NCI-H1105 treated with DMSO at 0.1 percent for 48 hours (cell line): Measurements from ENCODE around the gene GABRA4.

ENCODE experiments used
- DNase-seq: peaks from one replicate; lab custom pipeline; 2025; lab: John Stamatoyannopoulos, UW

Gene GABRA4

DNA sequence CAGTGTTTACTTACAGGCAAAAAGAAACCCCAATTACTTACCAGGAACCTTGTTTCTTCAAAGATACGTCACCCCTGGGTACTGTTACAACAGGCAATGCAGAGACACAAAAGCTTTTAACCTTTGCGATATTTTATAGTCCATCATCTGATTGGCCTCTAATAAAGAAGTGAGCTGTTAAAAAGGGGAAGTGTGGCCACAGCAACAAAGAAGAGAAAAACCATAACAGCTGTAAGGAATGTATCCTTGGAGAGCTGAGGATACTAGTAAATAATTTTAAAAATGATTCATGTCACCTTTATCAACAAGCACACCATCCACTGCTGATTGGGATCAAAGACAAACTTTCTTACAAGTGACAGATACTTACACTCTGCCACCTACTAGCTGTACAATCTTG lies 14.1 kb downstream of the GABRA4 start:
- no peak for DNase-seq

DNA sequence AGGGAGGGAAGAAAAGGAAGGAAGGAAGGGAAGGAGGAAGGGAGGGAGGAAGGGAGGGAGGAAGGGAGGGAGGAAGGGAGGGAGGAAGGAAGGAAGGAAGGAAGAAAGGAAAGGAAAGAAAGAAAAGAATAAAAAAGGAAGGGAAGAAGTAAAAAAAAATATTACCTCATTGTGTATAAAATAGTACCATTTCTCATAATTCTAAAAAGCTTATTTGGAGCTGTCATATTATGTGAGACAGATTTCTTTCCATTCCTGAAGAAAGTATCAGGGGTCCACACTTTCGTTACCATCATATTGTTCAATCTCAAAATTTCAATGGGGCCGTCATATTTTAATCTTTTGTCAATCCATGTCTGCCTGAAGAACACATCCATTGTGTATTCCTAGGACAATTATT lies 16.1 kb downstream of the GABRA4 start:
- no peak for DNase-seq

DNA sequence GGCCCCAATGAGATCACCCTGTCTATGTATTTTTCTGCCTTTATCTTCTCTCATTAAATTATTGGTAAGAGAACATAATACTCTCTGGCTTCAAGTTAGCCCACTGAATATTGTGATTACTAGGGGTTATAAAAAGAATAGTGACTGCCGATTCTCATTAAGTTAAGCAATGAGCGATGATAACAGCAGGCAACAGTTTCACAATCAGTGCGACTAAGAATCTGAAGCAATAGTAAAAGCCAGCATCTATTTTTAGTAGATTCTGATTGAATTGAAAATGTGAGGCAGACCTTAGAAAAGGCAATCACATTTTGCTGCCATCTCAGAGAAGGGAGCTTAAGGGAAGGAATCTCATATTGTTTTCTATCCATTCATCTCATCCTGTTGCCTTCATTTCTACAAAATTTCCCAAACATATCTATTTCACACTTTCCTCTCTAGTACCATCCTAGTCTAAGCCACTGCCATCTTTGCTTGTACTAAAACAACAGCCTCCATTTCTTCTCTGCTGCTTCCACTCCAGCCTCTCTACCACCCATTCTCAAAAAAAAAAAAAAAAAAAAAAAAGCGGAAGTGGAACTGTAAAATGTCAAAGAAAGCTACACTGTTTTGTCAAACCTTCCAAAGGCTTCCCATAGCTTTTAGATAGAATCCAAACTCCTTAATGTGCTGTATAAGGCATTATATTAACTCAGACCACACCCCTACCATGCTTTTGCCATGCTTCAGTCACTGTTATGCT lies 17.4 kb downstream of the GABRA4 start:
- no peak for DNase-seq

DNA sequence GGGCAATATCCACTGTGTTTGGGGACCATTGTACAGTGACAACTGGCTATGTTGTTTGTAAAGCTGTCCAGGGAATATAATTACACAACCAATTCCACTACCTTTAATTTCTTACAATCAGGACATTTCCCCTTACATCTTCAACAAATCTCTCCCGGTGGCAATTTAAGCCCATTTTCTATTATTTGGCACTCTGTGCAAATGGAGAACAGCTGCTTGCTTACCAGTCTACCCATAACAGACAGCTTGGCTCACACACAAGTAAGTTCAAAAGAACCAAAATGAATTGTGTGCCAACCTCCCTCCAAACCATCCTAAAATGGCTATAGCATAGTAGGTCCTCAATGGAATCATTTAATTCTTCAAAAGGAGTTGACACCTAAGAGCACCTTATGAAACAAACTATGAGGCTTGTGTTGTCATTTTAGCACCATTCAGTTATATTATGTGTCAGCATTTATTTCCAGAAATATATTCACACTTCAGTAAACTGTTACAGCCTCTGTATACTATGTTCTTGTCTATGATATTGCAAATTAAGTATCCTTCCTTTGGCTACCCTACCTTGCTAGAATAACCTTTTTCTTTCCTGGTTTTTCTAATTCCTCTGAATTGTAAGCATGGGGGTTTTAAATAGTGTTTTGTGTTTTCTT lies 18.4 kb downstream of the GABRA4 start:
- DNase-seq = no peak

DNA sequence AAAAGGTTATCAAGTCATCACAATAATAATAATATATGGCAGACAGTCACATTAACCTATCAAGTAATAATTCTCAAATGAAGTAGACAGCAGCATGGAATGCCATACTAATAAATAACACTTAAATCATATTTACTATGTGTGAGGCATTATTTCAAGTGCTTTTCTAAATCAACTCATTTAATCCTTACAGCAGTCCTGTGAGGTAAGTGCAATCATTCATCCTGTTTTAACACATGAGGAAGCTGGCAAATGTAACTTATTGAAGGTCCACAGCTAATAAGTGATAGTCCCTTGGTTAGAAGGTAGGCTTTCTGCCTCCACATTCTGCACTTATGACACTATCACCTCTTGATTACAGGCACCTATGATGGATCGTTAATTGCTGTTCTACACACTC lies 24.5 kb downstream of the GABRA4 start:
- no peak for DNase-seq

DNA sequence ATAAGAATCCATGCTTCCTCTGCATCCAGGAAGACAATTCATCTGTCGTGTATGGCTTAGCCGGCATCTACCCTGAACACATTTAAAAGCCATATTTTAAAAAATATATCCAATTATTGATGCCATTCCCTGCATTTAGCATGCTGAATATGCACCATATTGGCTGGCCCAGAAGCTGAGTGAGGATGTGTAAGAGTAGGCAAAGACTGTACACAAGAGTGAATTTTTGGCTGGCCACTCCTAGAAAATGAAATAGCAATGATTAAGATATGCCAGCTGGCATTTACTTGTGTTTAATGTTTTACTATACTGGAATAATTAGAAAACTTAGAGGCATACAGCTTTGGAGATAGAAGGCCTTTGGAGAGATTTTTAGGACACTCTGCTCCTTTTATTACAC lies 25.8 kb downstream of the GABRA4 start:
- no peak for DNase-seq

DNA sequence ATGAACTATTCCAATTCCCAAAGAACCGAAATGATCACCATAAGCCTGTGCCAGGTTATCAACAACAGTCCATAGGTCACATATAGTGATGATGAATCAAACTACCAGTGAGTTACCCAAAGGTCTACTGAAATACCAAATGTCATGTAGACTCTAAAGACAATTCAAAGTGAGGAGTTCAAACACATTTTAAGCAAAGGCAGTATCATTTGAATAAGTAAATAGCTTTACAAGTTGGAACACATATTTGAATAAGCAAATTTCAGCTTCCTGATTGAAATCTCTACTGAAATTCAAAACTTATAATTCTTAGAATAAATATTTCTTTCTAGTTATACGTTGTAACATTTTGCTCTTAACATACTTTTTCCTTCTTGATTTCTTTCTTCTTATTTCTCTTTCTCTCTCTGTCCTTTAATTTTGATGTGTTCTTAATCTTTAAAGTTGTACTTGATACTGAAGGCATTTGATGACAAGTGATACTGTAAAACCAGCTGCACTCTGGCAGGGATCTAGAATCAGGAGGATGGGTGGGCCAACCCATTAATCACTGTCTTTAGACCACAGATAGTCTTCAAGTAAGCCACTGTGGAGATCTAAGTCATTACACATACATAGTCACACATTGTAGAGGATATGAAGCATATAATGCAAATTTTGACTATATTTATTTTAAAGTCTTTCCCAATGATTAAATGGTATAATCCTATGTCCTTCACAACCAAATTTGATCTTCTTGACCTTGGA lies 34.5 kb downstream of the GABRA4 start:
- DNase-seq = no peak

DNA sequence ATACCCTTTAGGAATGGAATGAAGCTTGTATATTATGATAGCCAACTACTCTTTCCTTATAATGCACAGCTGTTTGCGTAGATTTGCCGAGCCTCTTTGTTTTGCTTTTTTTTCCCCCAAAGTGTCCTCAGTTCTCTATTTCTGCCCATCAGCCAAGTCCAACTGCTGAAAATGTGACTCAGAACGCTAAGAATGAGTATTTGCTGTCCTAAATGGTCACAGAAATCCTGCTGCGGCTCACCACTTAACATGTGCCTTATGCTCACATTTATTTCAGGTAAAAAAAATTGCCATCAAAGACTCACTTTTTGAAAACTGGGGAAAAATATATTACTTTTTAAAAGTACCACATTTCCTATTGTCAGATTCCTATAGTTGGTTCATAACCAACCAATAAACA lies 36.9 kb downstream of the GABRA4 start:
- DNase-seq = no peak

DNA sequence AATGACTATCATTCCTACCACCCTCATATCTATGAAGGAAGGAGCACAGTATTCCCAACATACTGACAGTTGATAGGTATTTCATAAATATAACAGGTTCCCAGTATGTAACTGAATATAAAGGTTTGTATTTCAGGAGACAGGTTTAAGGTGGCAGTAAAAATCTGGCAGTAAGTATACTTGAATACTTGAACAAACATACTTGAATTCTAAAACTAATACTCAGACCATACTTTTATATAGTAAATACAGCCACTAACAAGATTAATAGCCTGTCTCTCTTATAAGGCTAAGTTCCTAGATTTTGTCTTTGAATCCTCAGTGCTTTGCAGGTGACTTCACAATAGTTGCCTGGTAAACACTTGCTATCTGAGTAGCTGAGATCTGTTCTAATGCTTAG lies 37.8 kb downstream of the GABRA4 start:
- DNase-seq = no peak

DNA sequence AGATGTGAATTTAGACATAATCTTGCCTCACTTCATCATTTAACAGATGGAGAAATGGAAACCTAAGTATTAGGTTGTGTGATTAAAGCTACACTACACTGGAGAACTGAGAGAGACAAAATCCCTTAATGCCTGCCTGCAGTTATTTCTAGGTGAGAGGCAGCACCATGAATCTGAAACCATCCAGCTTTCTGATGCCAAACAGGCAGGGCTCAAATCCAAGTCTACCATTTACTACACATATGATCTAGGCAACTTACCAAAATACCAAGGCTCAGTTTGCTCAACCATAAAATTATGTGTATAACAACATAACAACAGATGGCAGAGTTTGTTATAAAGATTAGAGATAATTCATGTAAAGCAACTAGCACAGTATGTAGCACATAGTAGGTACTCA lies 38.7 kb downstream of the GABRA4 start:
- DNase-seq = no peak

DNA sequence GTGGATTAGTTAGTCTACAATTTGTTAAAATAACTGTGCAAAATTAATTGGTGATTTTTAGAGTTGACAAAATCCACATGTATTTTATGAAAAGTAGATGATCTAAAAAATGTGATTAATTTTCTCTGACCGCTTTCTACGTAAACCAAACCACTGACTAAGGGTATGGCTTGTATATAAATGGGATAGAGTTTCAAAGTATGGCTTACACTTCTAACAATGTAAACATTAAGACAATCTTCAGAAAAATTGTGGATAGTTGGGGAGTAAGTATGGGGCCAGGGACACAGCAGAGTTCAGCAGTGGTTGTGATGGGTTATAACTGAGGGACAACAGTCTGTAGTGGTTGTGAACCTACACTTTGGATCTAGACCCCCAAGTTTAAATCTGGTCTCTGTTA lies 39.8 kb downstream of the GABRA4 start:
- DNase-seq = no peak

DNA sequence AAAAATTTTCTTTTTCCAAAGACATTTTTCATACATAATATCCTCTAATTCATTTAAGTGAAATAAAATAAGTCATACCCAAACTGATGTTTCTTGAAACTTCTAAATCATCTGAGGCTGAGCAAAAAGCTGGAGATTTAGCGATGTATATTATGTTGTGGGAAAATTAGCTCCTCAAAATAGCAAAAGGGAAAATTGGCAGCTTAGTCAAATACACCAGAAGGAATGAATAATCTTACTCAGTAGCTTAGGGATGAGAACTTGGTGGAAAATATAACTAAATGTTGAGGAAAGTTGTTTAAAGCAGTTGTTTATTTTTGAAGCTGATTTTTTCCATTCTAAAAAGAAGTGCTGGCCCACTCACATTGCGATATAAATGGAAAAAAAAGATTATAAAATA lies 40.9 kb downstream of the GABRA4 start:
- no peak for DNase-seq

DNA sequence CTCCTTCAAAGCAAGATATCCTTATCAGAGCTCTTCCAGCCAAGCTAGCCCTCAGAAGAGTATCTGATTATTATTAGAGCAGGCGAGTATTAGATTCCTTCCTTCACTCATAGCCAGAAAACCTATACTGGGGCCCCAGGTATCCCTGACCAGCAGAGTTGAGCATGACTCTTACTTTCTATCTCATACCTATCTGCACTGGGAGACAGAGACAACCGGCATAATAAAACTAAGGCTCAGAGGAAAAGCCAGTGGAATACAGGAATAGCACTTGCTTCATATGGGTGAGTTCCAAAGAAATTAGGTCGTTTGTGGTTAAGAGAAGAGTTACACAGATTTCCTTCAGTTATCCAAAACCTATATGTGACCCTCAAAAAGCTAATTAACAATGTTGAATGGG lies 42.6 kb downstream of the GABRA4 start:
- DNase-seq = no peak

DNA sequence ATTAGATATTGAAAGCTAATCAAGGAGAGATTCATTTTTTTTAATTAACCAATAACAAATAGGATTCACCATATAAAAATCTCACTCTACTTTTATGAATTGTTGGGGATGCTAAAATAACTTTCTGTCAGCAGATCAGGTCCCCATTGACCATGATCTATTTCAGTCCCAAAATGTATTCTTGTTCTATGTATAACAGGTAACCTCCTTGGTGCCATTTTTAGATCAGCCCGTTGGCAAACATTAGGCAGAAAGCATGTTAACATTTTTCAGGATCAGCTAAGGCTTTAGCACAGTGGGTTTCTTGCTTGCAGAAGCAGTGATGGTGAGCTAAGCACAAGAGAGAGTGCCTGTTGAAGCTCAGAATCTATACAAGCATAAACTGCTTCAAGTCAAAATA lies 43.6 kb downstream of the GABRA4 start:
- no peak for DNase-seq

DNA sequence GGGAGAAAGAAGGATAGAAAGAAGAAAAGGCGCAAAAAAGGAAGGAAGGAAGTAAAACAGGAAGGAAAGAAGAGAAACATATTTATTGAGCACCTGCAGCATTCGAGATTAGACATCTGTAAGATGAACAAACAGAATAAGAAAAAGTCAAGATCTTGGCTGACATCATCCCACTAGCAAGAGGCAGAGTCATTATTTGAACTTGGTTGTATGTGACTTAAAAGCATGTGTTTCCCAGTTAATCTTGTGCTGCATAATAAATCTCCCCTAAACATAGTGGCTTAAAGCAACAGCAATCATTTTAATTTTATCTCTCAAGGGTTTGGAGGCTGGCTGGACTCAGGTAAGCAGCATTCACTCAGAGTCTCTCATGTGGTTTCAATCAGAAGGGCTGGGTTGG lies 45.8 kb downstream of the GABRA4 start:
- no peak for DNase-seq

DNA sequence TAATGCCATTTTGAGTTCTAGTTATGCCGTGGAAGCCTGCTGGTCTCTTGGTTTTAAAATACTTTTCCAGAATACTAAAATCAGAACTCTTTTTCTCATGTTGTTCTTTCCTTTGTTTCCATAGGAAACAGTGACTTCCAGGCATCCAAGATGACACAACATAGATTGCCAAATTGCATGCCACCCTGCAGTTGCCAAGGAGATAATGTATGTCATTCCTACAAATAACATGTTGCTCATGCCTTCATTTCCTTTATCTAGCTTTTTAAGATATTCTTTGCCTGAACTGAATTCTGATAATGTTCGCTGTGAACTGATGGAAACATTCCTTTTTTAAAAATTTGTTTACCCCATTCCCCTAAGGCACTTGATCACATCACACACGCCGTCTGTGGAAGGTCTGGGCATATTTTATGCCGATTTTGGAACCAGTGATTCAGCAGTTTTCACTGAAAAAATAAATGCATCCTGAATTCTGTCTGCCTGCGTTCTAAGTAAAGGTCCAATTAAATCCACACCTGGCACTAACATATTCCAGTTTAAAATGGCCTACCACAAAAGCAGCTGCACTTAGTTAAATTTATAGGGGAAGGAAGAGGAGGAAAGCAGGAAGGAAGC lies 46.4 kb downstream of the GABRA4 start:
- DNase-seq = no peak

DNA sequence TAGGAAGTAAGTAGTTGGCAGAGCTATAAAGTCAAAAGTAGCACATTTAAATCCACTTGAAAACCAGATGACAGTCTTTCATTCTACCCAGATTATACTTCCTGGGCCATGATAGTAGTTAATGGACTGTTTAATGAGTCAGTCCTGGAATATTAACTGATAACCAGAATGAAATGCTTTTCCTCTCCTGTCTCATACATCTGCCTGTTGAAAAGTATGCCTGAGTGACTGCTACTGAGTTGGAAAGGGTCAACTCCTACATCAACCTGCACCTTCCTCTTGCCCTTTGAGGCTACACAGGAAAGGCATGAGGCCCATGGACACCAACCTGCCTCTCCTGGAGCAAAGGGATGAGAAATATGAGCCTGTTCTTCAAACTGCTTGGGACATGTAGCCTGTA lies 48.3 kb downstream of the GABRA4 start:
- DNase-seq = no peak

DNA sequence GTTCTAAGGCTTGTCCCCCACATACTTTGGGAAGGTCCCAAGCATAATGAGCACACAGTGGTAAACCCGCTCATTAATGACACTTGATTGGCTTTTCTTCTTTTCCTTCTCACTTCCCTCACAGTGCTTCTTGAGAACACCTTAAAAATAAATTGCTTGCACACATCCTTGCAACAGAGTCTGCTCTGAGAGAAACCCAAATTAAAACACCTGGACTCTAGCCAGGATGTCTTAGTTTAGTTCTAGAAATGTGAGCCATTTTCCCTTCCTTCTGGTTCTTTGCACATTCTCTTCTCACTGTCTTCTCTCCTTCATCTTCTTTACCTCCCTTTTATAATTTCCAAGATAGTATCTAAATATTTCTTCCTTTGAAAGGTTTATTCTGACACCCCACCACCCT lies 49.0 kb downstream of the GABRA4 start:
- DNase-seq = no peak

DNA sequence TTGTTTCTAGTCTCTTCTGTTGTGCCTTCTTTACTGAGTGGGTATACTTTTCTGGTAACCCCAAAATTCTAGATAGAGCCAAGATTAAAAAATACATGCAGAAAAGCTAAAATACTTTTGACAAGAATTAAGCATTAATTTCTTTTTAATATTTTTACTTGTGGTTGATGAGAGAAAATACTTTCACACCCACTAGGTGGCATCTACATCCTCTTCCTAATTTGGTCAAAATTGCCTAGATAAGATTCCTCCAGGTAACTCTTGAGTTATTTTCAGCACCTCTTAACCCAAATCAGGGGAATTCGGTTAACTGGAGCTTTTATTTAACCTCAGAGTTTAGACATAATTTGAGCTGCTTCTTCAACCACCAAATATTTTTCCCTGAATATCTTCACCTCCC lies 55.9 kb downstream of the GABRA4 start:
- no peak for DNase-seq

DNA sequence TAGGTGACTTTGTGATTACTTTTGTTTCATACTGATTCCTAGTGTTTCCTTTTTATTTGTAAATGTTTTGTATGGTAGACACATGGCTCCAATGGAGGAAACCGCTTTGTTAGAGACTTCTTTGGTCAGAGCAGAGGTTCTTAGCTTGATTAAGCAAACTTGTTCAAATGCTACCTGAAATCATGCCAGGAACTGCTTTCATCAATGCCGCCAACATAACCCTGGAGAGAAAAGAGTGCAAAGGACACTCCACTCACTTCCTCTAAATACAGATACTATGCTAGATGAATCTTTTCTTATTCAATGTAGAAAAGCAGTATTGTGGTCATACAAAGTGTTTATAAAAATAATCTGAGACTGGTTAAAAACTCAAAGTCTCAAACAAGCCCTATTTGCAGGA lies 58.7 kb downstream of the GABRA4 start:
- no peak for DNase-seq

DNA sequence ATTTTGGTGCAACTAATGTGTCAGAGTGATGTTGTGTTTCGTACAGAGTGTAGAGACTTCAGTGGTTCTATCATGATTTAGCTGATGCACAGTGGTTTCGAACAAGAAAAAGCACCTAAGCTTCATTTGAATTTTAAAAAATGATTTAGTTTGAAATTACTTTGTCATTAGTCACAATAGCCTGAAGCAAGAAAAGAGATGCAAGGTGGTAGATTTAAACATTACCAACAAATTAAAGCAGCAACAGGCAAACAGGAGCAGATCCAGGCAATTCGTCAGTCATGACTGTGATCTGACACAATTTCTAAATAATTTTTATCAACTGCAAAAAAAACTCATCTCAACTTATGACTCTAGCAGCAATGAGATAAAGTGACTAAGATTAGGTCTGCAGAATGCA lies 59.7 kb downstream of the GABRA4 start:
- DNase-seq = no peak

DNA sequence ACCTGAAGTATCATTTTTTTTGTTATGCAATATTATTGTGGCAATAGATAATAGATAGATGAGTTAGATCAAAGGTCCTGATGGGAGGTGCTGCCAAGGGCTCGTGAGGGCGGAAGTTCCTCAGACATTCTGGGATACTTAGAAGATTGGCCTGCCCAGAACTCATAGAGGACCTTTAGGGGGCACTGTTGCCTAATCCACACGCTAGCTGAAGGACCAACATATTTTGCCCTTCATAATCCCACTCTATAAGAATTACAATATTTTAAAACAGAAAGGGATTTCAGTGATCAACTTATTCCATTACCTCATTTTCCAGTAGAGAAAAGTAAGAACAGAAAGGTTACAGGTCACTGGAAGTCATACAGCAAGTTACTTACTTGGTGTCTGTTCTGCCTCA lies 61.4 kb downstream of the GABRA4 start:
- peak; percentile 5 for DNase-seq

DNA sequence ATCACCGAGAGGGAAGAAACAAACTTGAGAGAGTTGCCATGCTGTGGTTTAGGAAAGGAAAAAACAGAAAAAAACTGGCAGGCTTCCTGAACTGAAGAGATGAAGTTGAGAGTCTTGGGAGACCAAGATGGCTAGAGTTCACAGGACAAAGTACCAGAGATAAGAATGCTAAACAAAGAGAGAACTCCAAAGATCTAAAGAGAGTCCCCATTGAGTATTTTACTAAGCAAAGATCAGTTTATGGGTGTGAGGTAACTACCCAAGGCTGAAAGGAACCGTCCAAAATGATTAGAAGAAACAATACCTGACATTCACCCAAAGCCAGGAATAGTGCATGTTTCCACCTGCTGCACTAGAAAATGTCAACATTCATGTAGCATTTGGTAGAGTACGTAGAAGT lies 62.5 kb downstream of the GABRA4 start:
- no peak for DNase-seq
